Activated CD4-positive, alpha-beta memory T cell treated with anti-CD3 and anti-CD28 coated beads, Interleukin-2, amount 10 ng/mL, durations not matched to agents 7 days and 5 days (primary cell): ENCODE measurements around the gene CDC5L. TPM values are rescaled to one million over a fixed set of nuclear protein-coding genes. Genes with fewer than 3 reads are reported as not detected.

Experiments
- CTCF ChIA-PET: fragments of 350-600 bp; sonication (Branson Sonifier 250); formaldehyde crosslinking; loops from one replicate; lab custom pipeline; 2021; ENCODE audit warnings: antibody characterized with exemption, inconsistent platforms; lab: Charles Lee
- POLR2A ChIA-PET: fragments of 350-600 bp; sonication (Branson Sonifier 250); formaldehyde crosslinking; loops from one replicate; lab custom pipeline; 2021; ENCODE audit warnings: antibody characterized with exemption; lab: Charles Lee
- DNase-seq: peaks from one replicate; pipeline ENCODE4 v3.0.0-alpha.2; 2020
- H3K27ac Mint-ChIP-seq: one replicate; pipeline ENCODE4 v1.8.0; 2021; ENCODE audit warnings: mild to moderate bottlenecking, mixed read lengths
- H3K27me3 Mint-ChIP-seq: one replicate; pipeline ENCODE4 v1.8.0; 2021; ENCODE audit warnings: mixed read lengths
- H3K36me3 Mint-ChIP-seq: one replicate; pipeline ENCODE4 v1.8.0; 2021; ENCODE audit warnings: low read depth, mixed read lengths
- H3K4me1 Mint-ChIP-seq: one replicate; pipeline ENCODE4 v1.8.0; 2021; ENCODE audit warnings: mixed read lengths
- H3K4me3 Mint-ChIP-seq: one replicate; pipeline ENCODE4 v1.8.0; 2021; ENCODE audit warnings: mild to moderate bottlenecking, mixed read lengths
- H3K9me3 Mint-ChIP-seq: one replicate; pipeline ENCODE4 v1.8.0; 2021; ENCODE audit warnings: mixed read lengths
- total RNA-seq, 2 experiments: library from RNA; stranded (reverse); gene quantifications; one replicate each; pipeline ENCODE4 v1.2.3, GENCODE V29; 2021

Gene CDC5L
- total RNA-seq, 2 experiments from 2014 or later: 23.8 to 24.2 TPM

DNA sequence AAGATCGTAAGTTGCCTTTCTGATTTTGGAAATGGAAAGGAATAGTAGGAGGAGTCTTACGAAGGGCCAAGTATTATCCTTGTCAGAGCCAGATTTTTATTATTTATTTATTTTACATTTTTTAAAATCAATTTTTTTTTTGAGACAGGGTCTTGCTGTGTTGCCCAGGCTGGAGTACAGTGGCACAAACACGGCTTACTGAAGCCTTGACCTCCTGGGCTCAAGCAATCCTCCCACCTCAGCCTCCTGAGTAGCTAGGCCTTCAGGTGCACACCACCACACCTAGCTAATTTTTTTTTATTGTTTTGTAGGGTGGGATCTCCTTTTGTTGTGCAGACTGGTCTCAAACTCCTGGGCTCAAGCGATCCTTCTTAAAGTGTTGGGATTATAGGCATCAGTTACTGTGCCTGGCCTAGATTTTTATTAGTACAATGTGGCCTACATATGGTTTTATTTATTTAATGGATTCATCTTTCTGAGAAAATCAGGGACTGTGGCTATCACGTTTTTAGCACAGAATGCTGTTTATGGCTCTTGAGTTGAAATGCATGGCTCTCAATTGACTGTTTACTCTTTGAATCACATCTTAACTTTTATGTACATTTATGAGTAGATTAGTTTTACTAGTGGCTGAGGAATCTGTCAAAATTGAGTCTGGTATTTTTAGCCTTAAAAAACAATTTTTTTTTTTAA is 16.7 kb downstream of the CDC5L start:
- H3K4me3 Mint-ChIP-seq: no peak overlapping the region
- H3K36me3 Mint-ChIP-seq: peaks cover 75% of the 10 kb centered on the region
- H3K9me3 Mint-ChIP-seq: peaks cover 3% of the 10 kb centered on the region
- DNase-seq: no peak
- no peak overlapping the region for H3K27ac Mint-ChIP-seq
- H3K4me1 Mint-ChIP-seq: peaks cover 37% of the 10 kb centered on the region
- no peaks in the 10 kb centered on the region for H3K27me3 Mint-ChIP-seq
- ChIA-PET CTCF (no interaction called here), POLR2A (interaction anchor here (1.0 kb wide), 1 partner anchor 17 kb away, joined by 4 read pairs; the partner anchor contains the start of gene CDC5L)

DNA sequence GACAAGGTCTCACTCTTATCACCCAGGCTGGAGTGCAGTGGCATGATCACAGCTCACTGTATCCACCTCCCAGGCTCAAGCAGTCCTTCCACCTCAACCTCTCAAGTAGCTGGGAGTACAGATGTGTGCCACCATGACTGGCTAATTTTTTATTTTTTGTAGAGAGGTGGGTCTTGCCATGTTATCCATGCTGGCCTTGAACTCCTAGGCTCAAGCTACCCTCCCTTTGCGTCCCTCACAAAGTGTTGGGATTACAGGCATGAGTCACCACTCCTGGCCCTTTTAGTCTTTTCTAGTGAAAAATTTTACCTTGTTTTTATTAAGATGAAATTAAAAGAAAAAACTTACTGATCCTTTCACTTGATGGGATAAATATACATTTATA is 17.2 kb downstream of the CDC5L start:
- Mint-ChIP-seq H3K27me3 (no peaks in the 10 kb centered on the region), H3K36me3 (peaks cover 76% of the 10 kb centered on the region), H3K4me1 (peaks cover 33% of the 10 kb centered on the region), H3K27ac (no peak overlapping the region), H3K4me3 (no peak overlapping the region), H3K9me3 (peaks cover 6% of the 10 kb centered on the region)
- ChIA-PET CTCF (no interaction called here), POLR2A (no interaction called here)
- no peak for DNase-seq

DNA sequence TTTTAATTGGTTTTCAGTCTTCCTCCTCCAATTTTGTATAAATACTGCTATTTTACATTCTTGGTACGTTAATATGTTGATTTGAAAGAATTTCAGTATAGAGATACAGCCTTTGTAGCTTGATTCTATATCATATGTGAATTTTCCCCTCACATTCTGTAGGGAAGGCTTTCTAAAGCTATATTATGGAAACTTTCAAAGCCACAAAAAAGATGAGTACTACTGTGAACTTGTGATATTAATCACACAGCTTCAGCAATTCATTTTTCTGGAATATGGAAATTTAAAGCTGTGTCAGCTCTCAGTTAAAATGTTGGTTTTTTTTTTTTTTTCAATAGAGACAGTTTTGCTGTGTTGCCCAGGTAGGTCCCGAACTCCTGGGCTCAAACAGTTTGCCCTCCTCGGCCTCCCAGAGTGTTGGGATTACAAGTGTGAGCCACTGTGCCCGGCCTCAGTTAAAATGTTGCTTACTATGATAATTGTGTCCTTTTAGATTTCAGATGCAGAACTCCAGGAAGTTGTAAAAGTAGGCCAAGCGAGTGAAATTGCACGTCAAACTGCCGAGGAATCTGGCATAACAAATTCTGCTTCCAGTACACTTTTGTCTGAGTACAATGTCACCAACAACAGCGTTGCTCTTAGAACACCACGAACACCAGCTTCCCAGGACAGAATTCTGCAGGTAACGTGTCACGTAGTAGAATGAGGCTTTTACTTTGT is 20.6 kb downstream of the CDC5L start:
- Mint-ChIP-seq H3K27ac (no peak overlapping the region), H3K36me3 (peaks cover 84% of the 10 kb centered on the region), H3K4me1 (peaks cover 22% of the 10 kb centered on the region), H3K27me3 (no peaks in the 10 kb centered on the region), H3K9me3 (peaks cover 11% of the 10 kb centered on the region), H3K4me3 (peak overlapping the region; percentile 11)
- ChIA-PET POLR2A (interaction anchor here (1.5 kb wide), 1 partner anchor 20 kb away, joined by 7 read pairs; the partner anchor contains the start of gene CDC5L), CTCF (interaction anchor here (0.7 to 1.2 kb wide), 2 partner anchors 17 to 20 kb away, joined by 4 read pairs; no protein-coding TSS in a partner anchor)
- DNase-seq: no peak

DNA sequence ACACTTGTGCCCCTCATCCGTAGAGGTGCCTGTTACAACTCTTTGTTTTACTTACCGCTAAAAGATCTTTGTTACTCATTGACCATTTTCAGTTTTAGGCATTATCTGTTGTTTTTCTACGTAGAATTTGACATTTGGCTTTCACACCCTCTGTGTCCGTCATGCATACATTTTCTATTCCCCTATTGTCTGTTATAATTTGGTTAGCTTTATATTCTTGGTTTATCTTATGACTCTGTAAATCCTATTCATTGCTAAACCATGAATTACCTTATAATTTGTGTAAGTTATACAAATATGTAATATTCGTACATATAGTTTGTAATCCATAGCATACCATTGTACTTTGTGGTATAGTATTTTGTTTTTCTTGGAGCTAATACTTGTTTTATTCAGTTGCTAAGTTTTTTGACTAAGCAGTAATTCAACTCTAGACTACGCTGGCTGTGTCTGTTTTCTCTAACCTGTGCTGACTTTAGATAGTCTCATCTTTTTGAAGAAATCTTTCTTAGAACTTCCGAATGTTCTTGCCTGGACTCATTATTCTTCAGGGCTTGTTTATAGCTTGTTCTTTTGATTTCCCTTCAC is 21.8 kb downstream of the CDC5L start:
- H3K9me3 Mint-ChIP-seq: peaks cover 11% of the 10 kb centered on the region
- peaks cover 22% of the 10 kb centered on the region for H3K4me1 Mint-ChIP-seq
- no peak for DNase-seq
- ChIA-PET POLR2A (interaction anchor here (1.4 to 1.5 kb wide), 2 partner anchors 15 to 21 kb away, joined by 6 to 7 read pairs; partner anchors contain the start of gene CDC5L), CTCF (interaction anchor here (0.5 kb wide), 1 partner anchor 85 kb away, joined by 3 read pairs; no protein-coding TSS in a partner anchor)
- peaks cover 86% of the 10 kb centered on the region for H3K36me3 Mint-ChIP-seq
- H3K27ac Mint-ChIP-seq: no peak overlapping the region
- H3K4me3 Mint-ChIP-seq: no peak overlapping the region
- no peaks in the 10 kb centered on the region for H3K27me3 Mint-ChIP-seq

DNA sequence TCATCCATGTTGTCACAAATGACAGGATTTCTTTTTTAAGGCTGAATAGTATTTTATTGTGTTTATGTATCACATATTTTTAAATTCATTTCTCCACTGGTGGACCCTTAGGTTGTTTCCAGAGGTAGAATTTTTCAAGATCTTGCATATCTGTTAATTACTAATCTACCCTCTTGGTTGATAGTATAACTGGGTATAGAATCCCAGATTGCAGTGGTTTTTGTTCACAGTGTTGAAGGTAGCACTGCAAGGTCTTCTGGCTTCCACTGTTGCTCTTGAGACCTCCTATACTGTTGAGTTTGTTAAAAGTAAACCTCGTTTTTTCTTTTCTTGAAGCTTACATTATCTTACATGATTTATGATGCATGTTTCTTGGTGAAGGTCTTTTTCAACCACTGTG is 22.9 kb downstream of the CDC5L start:
- CTCF ChIA-PET: no interaction called here
- DNase-seq: no peak

DNA sequence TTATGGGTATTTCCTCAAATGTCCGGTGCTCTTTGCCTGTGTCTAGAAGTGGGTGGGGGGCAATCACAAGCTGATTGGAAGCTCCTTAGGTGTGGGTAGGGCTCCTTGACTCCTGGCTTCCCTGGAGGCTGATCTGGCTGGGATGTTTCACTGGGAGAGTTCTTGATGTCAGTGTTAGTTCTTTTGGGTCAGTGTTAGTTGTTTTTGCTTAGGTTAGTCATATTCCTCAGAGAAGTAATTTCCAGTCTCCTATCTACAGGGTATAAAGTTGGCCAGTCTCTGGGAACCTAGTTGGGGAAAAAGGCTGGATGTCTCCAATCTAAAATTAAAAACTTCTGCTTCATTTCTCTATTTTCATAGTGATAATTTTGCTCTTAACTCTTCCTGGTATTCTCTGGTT is 23.6 kb downstream of the CDC5L start:
- ChIA-PET CTCF (no interaction called here), POLR2A (no interaction called here)
- no peak overlapping the region for H3K4me3 Mint-ChIP-seq
- H3K9me3 Mint-ChIP-seq: peaks cover 11% of the 10 kb centered on the region
- no peak for DNase-seq
- H3K4me1 Mint-ChIP-seq: peaks cover 30% of the 10 kb centered on the region
- H3K27me3 Mint-ChIP-seq: no peaks in the 10 kb centered on the region
- H3K36me3 Mint-ChIP-seq: peaks cover 92% of the 10 kb centered on the region
- H3K27ac Mint-ChIP-seq: no peak overlapping the region

More for the DNA sequence above, 22.9 kb downstream of the CDC5L start:
- POLR2A ChIA-PET: no interaction called here
- Mint-ChIP-seq H3K36me3 (peaks cover 88% of the 10 kb centered on the region), H3K9me3 (peaks cover 11% of the 10 kb centered on the region), H3K4me1 (peaks cover 29% of the 10 kb centered on the region), H3K27me3 (no peaks in the 10 kb centered on the region), H3K27ac (no peak overlapping the region), H3K4me3 (no peak overlapping the region)

DNA sequence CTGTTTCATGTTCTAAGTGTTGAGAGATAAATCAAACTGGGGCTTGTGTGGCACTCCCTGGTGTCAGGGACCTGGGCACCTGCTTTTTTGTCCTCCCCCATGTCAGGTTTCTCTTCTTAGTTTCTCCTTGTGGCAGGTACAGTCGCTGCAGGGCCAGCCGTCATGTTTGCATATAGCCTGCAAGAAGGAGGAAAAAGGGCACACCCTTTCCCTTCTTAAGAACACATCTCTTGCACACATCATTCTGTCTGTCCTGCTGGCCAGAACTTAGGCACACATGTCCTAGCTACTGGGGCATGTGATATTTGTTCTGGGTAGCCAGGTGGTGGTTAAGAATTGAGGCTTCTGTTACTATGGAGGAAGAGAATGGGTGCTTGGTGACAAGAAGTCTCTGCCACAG is 27.9 kb downstream of the CDC5L start:
- POLR2A ChIA-PET: no interaction called here

DNA sequence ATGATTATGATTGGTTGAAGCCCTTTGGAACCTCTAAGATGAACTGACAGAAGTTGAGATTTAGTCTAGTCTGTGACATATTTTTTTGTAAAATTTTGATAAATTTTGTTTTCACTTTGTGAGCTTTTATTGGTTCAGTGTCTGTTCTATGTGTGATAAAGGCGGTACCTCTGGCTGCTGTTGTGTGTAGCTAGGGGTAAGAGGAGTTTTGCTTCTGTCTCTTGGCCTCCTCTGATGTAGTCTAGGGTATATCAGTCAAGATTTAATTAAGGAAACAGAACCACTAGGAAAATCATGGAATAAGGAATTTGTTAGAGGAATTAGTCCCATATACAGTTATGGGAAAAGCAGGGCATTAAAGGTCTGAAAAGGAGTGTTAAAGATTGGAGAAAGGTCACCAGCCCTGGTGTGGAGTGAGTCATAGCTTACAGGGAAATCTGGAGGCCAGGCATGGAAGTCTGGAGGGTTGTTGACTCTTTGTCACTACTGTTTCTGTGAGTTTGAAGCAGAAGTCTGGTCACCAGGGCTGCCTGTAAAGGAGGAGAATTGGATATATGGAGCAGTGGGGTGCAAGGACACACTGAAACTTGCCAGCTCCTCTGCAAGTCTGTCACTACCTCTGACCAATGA is 28.5 kb downstream of the CDC5L start:
- Mint-ChIP-seq H3K27me3 (no peaks in the 10 kb centered on the region), H3K4me1 (peaks cover 14% of the 10 kb centered on the region), H3K9me3 (peaks cover 2% of the 10 kb centered on the region), H3K27ac (no peak overlapping the region), H3K36me3 (peaks cover 79% of the 10 kb centered on the region), H3K4me3 (no peak overlapping the region)
- CTCF ChIA-PET: no interaction called here
- no peak for DNase-seq
- POLR2A ChIA-PET: no interaction called here

More for the DNA sequence above, 27.9 kb downstream of the CDC5L start:
- H3K4me1 Mint-ChIP-seq: peaks cover 14% of the 10 kb centered on the region
- no peak overlapping the region for H3K4me3 Mint-ChIP-seq
- peaks cover 4% of the 10 kb centered on the region for H3K9me3 Mint-ChIP-seq
- no peaks in the 10 kb centered on the region for H3K27me3 Mint-ChIP-seq
- no peak for DNase-seq
- H3K27ac Mint-ChIP-seq: no peak overlapping the region
- CTCF ChIA-PET: no interaction called here
- H3K36me3 Mint-ChIP-seq: peaks cover 79% of the 10 kb centered on the region

DNA sequence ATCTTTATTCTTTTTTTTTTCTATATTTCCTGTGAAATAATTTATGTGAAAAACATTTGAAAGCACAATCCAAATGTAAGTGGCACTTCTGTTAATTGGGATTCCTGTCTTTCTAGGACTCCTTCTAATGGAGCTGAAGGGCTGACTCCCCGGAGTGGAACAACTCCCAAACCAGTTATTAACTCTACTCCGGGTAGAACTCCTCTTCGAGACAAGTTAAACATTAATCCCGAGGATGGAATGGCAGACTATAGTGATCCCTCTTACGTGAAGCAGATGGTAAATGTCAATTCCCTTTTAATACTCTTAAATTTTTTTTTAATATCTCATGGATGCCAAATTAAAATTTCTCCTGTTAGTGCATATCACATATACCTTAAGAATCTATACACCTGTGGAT is 35.0 kb downstream of the CDC5L start:
- H3K27ac Mint-ChIP-seq: no peak overlapping the region
- H3K9me3 Mint-ChIP-seq: no peaks in the 10 kb centered on the region
- no peak overlapping the region for H3K4me3 Mint-ChIP-seq
- H3K4me1 Mint-ChIP-seq: peaks cover 2% of the 10 kb centered on the region
- peaks cover 67% of the 10 kb centered on the region for H3K36me3 Mint-ChIP-seq
- no peaks in the 10 kb centered on the region for H3K27me3 Mint-ChIP-seq
- no peak for DNase-seq
- ChIA-PET POLR2A (no interaction called here), CTCF (interaction anchor here (0.6 to 0.8 kb wide), 2 partner anchors 9 to 47 kb away, joined by 3 read pairs; no protein-coding TSS in a partner anchor)

DNA sequence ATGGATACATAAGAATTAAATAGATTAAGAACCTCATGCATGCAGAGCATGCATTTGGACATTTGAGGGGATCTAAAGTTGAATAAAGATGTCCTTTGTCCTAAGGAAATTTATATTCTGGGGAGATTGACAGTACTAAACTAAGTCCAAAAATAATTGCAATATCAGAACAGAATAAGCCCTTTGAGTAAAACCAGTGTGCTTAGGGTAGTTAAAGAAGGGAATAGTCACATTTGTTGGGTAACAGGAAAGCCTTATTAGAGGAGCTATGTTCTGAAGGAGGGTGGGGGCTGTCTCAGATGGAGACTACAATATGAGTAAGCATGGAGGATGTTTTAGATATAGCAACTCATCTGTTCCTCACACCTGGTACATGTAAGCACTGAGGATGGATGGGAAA is 35.8 kb downstream of the CDC5L start:
- CTCF ChIA-PET: no interaction called here
- DNase-seq: no peak
- POLR2A ChIA-PET: no interaction called here
- H3K27ac Mint-ChIP-seq: no peak overlapping the region
- no peaks in the 10 kb centered on the region for H3K9me3 Mint-ChIP-seq
- no peaks in the 10 kb centered on the region for H3K27me3 Mint-ChIP-seq
- peaks cover 2% of the 10 kb centered on the region for H3K4me1 Mint-ChIP-seq
- H3K4me3 Mint-ChIP-seq: no peak overlapping the region
- peaks cover 68% of the 10 kb centered on the region for H3K36me3 Mint-ChIP-seq

DNA sequence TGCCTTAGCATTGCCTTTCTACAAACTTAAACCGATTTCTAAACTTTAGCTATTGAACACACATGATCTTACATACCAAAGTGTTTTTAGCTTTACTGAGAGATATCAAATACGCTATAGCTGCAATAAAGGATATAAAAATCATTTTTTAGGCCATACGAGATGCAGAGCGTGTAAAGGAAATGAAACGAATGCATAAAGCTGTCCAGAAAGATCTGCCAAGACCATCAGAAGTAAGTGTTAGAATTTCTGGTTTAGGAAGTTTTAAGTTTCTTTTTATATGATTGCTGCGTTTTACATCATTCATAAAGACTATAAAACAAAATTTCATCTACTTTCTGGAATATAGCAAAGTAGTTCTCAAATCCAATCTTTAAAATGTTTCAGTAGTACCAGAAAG is 38.4 kb downstream of the CDC5L start:
- Mint-ChIP-seq H3K36me3 (peaks cover 62% of the 10 kb centered on the region), H3K27me3 (no peaks in the 10 kb centered on the region), H3K9me3 (no peaks in the 10 kb centered on the region), H3K4me3 (no peak overlapping the region), H3K4me1 (peaks cover 2% of the 10 kb centered on the region), H3K27ac (no peak overlapping the region)
- ChIA-PET CTCF (interaction anchor here (1.0 to 3.1 kb wide), 5 partner anchors 14 to 50 kb away, joined by 3 to 11 read pairs (median 4); no protein-coding TSS in a partner anchor), POLR2A (interaction anchor here (1.8 kb wide), 1 partner anchor 38 kb away, joined by 5 read pairs; the partner anchor contains the start of gene CDC5L)
- no peak for DNase-seq

DNA sequence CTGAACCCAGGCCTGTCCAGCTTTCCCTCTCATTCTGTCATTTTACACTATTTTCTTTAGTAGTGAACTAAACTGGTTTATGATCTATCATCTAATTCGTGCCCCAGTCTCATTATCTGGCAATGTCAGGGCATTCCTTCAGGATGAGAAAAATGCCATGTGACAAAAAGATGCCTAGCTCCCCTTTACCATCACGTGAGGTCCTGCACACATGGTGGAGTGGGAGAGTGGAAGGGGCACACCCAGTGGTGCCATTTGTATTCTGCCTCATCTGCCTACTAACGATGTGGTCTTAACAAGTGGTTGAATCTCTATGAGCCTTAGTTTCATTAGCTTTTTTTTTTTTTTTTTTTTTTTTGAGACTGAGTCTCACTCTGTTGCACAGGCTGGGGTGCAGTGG is 41.2 kb downstream of the CDC5L start:
- Mint-ChIP-seq H3K9me3 (no peaks in the 10 kb centered on the region), H3K27me3 (no peaks in the 10 kb centered on the region), H3K36me3 (peaks cover 62% of the 10 kb centered on the region), H3K27ac (no peak overlapping the region), H3K4me3 (no peak overlapping the region), H3K4me1 (no peaks in the 10 kb centered on the region)
- DNase-seq: no peak
- CTCF ChIA-PET: interaction anchor here (1.1 to 5.5 kb wide), 5 partner anchors 21 to 864 kb away, joined by 3 to 28 read pairs (median 6); no protein-coding TSS in a partner anchor
- POLR2A ChIA-PET: no interaction called here
